ENCODE results near the gene MCM8.

DNA sequence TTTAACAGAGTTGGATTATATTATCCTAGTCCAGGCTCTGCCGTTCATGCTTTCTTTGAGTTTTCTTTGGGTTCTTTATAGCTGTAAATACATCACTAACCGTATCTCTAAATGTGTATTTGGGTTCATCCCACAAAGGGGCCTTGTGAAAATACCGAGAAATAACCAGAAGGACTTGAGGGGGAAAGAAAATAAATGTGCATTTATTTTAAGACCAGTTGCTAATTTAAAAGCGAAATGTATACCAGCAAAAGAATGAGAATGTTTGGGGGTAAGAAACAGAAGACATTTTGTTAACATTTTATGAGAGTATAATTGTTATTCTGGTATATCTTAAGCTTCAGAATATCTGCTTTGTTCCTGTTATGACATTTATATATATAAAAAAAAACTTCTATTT lies 64.5 kb downstream of the MCM8 start:
- TF ChIP-seq CTCF (conservative IDR thresholded peaks at IDR 0.05; ENCODE audit: low read depth in 2 of 2) (no peak), POLR2AphosphoS5 (IDR thresholded peaks at IDR 0.05; ENCODE audit: low read depth) (no peak), EZH2 (IDR thresholded peaks at IDR 0.05; ENCODE audit: low read depth, unreplicated experiment) (no peak), EZH2phosphoT487 (IDR thresholded peaks at IDR 0.05; ENCODE audit: unreplicated experiment) (no peak), ZNF331 (CRISPR knock-in tag; IDR thresholded peaks at IDR 0.05; ENCODE audit: low read depth) (no peak), STAT1 (IDR thresholded peaks at IDR 0.05; ENCODE audit: unreplicated experiment) (no peak), CREB1 (CRISPR knock-in tag; IDR thresholded peaks at IDR 0.05; ENCODE audit: low read depth) (no peak)
- TF ChIP-seq, protein P1, sequence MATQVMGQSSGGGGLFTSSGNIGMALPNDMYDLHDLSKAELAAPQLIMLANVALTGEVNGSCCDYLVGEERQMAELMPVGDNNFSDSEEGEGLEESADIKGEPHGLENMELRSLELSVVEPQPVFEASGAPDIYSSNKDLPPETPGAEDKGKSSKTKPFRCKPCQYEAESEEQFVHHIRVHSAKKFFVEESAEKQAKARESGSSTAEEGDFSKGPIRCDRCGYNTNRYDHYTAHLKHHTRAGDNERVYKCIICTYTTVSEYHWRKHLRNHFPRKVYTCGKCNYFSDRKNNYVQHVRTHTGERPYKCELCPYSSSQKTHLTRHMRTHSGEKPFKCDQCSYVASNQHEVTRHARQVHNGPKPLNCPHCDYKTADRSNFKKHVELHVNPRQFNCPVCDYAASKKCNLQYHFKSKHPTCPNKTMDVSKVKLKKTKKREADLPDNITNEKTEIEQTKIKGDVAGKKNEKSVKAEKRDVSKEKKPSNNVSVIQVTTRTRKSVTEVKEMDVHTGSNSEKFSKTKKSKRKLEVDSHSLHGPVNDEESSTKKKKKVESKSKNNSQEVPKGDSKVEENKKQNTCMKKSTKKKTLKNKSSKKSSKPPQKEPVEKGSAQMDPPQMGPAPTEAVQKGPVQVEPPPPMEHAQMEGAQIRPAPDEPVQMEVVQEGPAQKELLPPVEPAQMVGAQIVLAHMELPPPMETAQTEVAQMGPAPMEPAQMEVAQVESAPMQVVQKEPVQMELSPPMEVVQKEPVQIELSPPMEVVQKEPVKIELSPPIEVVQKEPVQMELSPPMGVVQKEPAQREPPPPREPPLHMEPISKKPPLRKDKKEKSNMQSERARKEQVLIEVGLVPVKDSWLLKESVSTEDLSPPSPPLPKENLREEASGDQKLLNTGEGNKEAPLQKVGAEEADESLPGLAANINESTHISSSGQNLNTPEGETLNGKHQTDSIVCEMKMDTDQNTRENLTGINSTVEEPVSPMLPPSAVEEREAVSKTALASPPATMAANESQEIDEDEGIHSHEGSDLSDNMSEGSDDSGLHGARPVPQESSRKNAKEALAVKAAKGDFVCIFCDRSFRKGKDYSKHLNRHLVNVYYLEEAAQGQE (IDR thresholded peaks at IDR 0.05; ENCODE audit: unreplicated experiment), result no peak
- TF ChIP-seq, protein P2, sequence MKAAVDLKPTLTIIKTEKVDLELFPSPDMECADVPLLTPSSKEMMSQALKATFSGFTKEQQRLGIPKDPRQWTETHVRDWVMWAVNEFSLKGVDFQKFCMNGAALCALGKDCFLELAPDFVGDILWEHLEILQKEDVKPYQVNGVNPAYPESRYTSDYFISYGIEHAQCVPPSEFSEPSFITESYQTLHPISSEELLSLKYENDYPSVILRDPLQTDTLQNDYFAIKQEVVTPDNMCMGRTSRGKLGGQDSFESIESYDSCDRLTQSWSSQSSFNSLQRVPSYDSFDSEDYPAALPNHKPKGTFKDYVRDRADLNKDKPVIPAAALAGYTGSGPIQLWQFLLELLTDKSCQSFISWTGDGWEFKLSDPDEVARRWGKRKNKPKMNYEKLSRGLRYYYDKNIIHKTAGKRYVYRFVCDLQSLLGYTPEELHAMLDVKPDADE (IDR thresholded peaks at IDR 0.05), result no peak

All from GM23338 (cell line).